Measurements from ENCODE around the gene AATK. TPM values are rescaled to one million over a fixed set of nuclear protein-coding genes. Genes with fewer than 3 reads are reported as not detected.

AATK gene
- total RNA-seq, 2 experiments from 2014 or later, result 0.78 to 1.0 TPM

- POLR2A ChIA-PET, result no interaction called here
- no peak overlapping the region for H3K4me3 Mint-ChIP-seq
- H3K9me3 Mint-ChIP-seq, result peaks cover 5% of the 10 kb centered on the region
- no peaks in the 10 kb centered on the region for H3K27me3 Mint-ChIP-seq
- CTCF ChIA-PET, result no interaction called here
- DNase-seq, result no peak
- H3K27ac Mint-ChIP-seq, result no peak overlapping the region
- intact Hi-C loops (cut with micrococcal nuclease), result no loop called here
- H3K36me3 Mint-ChIP-seq, result no peaks in the 10 kb centered on the region
- no peaks in the 10 kb centered on the region for H3K4me1 Mint-ChIP-seq (ENCODE audit: low read depth)
These were observed 7.7 kb upstream of the AATK start for GRCh38 chr17:81173762-81174155.

- H3K4me1 Mint-ChIP-seq (ENCODE audit: low read depth), result no peaks in the 10 kb centered on the region
- no peaks in the 10 kb centered on the region for H3K36me3 Mint-ChIP-seq
- H3K4me3 Mint-ChIP-seq, result no peak overlapping the region
- DNase-seq, result no peak
- no peaks in the 10 kb centered on the region for H3K27me3 Mint-ChIP-seq
- intact Hi-C loops (cut with micrococcal nuclease), result no loop called here
- CTCF ChIA-PET, result no interaction called here
- no peak overlapping the region for H3K27ac Mint-ChIP-seq
- POLR2A ChIA-PET, result no interaction called here
- peaks cover 5% of the 10 kb centered on the region for H3K9me3 Mint-ChIP-seq
These were observed 7.2 kb upstream of the AATK start for GRCh38 chr17:81173052-81173761.

- H3K27ac Mint-ChIP-seq, result no peak overlapping the region
- intact Hi-C loops (cut with micrococcal nuclease), result no loop called here
These were observed 5.9 kb upstream of the AATK start for GRCh38 chr17:81171941-81172340.

GRCh38 chr17:81170727-81171494, 4.9 kb upstream of the AATK start:
- intact Hi-C loops (cut with micrococcal nuclease), result no loop called here
- H3K27ac Mint-ChIP-seq, result no peak overlapping the region
- POLR2A ChIA-PET, result no interaction called here
- peaks cover 5% of the 10 kb centered on the region for H3K9me3 Mint-ChIP-seq
- peaks cover 4% of the 10 kb centered on the region for H3K27me3 Mint-ChIP-seq
- no peak for DNase-seq
- no peaks in the 10 kb centered on the region for H3K4me1 Mint-ChIP-seq (ENCODE audit: low read depth)
- no peaks in the 10 kb centered on the region for H3K36me3 Mint-ChIP-seq
- CTCF ChIA-PET, result no interaction called here
- no peak overlapping the region for H3K4me3 Mint-ChIP-seq

More at GRCh38 chr17:81171941-81172340, 5.9 kb upstream of the AATK start:
- ChIA-PET POLR2A (no interaction called here), CTCF (no interaction called here)
- DNase-seq, result no peak
- peaks cover 5% of the 10 kb centered on the region for H3K9me3 Mint-ChIP-seq
- H3K27me3 Mint-ChIP-seq, result peaks cover 4% of the 10 kb centered on the region
- no peak overlapping the region for H3K4me3 Mint-ChIP-seq
- H3K36me3 Mint-ChIP-seq, result no peaks in the 10 kb centered on the region
- no peaks in the 10 kb centered on the region for H3K4me1 Mint-ChIP-seq (ENCODE audit: low read depth)

- peaks cover 5% of the 10 kb centered on the region for H3K27me3 Mint-ChIP-seq
- no peaks in the 10 kb centered on the region for H3K9me3 Mint-ChIP-seq
- no peak overlapping the region for H3K4me3 Mint-ChIP-seq
- H3K27ac Mint-ChIP-seq, result no peak overlapping the region
- no peaks in the 10 kb centered on the region for H3K36me3 Mint-ChIP-seq
- CTCF ChIA-PET, result no interaction called here
- POLR2A ChIA-PET, result no interaction called here
- intact Hi-C loops (cut with micrococcal nuclease), result no loop called here
- H3K4me1 Mint-ChIP-seq (ENCODE audit: low read depth), result no peaks in the 10 kb centered on the region
- no peak for DNase-seq
These were observed 3.9 kb upstream of the AATK start for GRCh38 chr17:81169870-81170309.

GRCh38 chr17:81167638-81168037, 1.6 kb upstream of the AATK start:
- no peak overlapping the region for H3K4me3 Mint-ChIP-seq
- no peaks in the 10 kb centered on the region for H3K9me3 Mint-ChIP-seq
- H3K27me3 Mint-ChIP-seq, result peaks cover 16% of the 10 kb centered on the region
- CTCF ChIA-PET, result no interaction called here
- H3K36me3 Mint-ChIP-seq, result no peaks in the 10 kb centered on the region
- no peak overlapping the region for H3K27ac Mint-ChIP-seq
- intact Hi-C loops (cut with micrococcal nuclease), result no loop called here
- POLR2A ChIA-PET, result no interaction called here
- no peaks in the 10 kb centered on the region for H3K4me1 Mint-ChIP-seq (ENCODE audit: low read depth)
- no peak for DNase-seq

GRCh38 chr17:81167194-81167524, 1.1 kb upstream of the AATK start:
- CTCF ChIA-PET, result no interaction called here
- intact Hi-C loops (cut with micrococcal nuclease), result no loop called here
- Mint-ChIP-seq H3K9me3 (no peaks in the 10 kb centered on the region), H3K27me3 (peaks cover 16% of the 10 kb centered on the region), H3K27ac (no peak overlapping the region), H3K4me1 (ENCODE audit: low read depth) (no peaks in the 10 kb centered on the region), H3K36me3 (no peaks in the 10 kb centered on the region), H3K4me3 (no peak overlapping the region)
- no peak for DNase-seq
- POLR2A ChIA-PET, result no interaction called here

GRCh38 chr17:81165246-81166032, 582 bp downstream of the AATK start, which contains the start of gene PVALEF:
PVALEF (plus strand) TSS chr17:81165507; CDS start chr17:81181227, 15,720 bp downstream.
- no peaks in the 10 kb centered on the region for H3K4me1 Mint-ChIP-seq (ENCODE audit: low read depth)
- CTCF ChIA-PET, result no interaction called here

GRCh38 chr17:81164371-81165245, 1.4 kb downstream of the AATK start:
- Mint-ChIP-seq H3K36me3 (no peaks in the 10 kb centered on the region), H3K9me3 (no peaks in the 10 kb centered on the region), H3K27me3 (peaks cover 22% of the 10 kb centered on the region), H3K4me1 (ENCODE audit: low read depth) (no peaks in the 10 kb centered on the region), H3K4me3 (no peak overlapping the region), H3K27ac (no peak overlapping the region)
- POLR2A ChIA-PET, result no interaction called here
- CTCF ChIA-PET, result no interaction called here
- DNase-seq, result no peak
- intact Hi-C loops (cut with micrococcal nuclease), result no loop called here

More at GRCh38 chr17:81165246-81166032, 582 bp downstream of the AATK start, which contains the start of gene PVALEF:
- Mint-ChIP-seq H3K36me3 (no peaks in the 10 kb centered on the region), H3K27ac (no peak within 1 kb of the TSS), H3K27me3 (peaks cover 22% of the 10 kb centered on the region), H3K4me3 (no peak within 1 kb of the TSS), H3K9me3 (no peaks in the 10 kb centered on the region)
- intact Hi-C loops (cut with micrococcal nuclease), result no loop called here
- DNase-seq, result no peak
- POLR2A ChIA-PET, result no interaction called here

- H3K4me1 Mint-ChIP-seq (ENCODE audit: low read depth), result no peaks in the 10 kb centered on the region
- no peak for DNase-seq
- POLR2A ChIA-PET, result no interaction called here
- no peak overlapping the region for H3K4me3 Mint-ChIP-seq
- no peak overlapping the region for H3K27ac Mint-ChIP-seq
- intact Hi-C loops (cut with micrococcal nuclease), result no loop called here
- CTCF ChIA-PET, result no interaction called here
- no peaks in the 10 kb centered on the region for H3K36me3 Mint-ChIP-seq
- peaks cover 25% of the 10 kb centered on the region for H3K27me3 Mint-ChIP-seq
- H3K9me3 Mint-ChIP-seq, result no peaks in the 10 kb centered on the region
These were observed 2.2 kb downstream of the AATK start for GRCh38 chr17:81163703-81164370.

GRCh38 chr17:81163051-81163695, 2.8 kb downstream of the AATK start:
- Mint-ChIP-seq H3K27ac (no peak overlapping the region), H3K4me3 (no peak overlapping the region), H3K27me3 (peaks cover 25% of the 10 kb centered on the region), H3K9me3 (no peaks in the 10 kb centered on the region), H3K4me1 (ENCODE audit: low read depth) (no peaks in the 10 kb centered on the region), H3K36me3 (no peaks in the 10 kb centered on the region)
- DNase-seq, result no peak
- ChIA-PET CTCF (no interaction called here), POLR2A (no interaction called here)
- intact Hi-C loops (cut with micrococcal nuclease), result no loop called here

Measured in activated CD4-positive, alpha-beta memory T cell treated with anti-CD3 and anti-CD28 coated beads for 36 hours (primary cell).